ENCODE results near the gene RFX3. TPM values are rescaled to one million over a fixed set of nuclear protein-coding genes. Genes with fewer than 3 reads are reported as not detected.

RFX3 gene
- total and polyA plus RNA-seq, 2 of the 13 experiments (the other 11 are each of a cell fraction or from before 2014, with no cell fraction given) = 2.7 to 5.3 TPM

DNA sequence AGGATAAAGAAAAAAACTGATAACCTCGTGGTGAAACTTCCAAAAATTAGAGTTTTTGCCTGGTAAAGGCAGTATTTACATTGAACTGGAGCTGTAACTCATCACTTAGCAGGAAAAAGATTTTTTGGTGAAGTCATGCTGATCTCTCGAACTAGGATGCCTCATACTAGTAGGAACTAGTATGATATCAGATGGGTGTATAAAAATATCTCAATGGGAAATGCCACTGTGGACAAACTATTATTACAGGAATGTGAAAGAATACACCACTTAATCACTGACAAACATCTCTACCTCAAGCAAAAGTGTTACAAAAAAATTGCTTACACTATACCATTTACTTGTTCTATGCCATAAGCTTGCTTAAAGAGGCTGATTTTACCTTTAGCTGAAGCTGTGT is 28.4 kb downstream of the RFX3 start:
- H3K79me2 ChIP-seq (ENCODE audit: insufficient read depth, low read length) = no peaks in the 10 kb centered on the region
- intact Hi-C loops (cut with micrococcal nuclease; ENCODE audit: unreplicated experiment) = no loop called here
- DNase-seq (ENCODE audit: low spot score) (no peak), FAIRE-seq (no peak), ATAC-seq (no peak)
- no peak overlapping the region for H3K4me2 ChIP-seq (ENCODE audit: low read depth, low read length)
- BruUV-seq (replicated peaks) = no TSS peak
- no peaks in the 10 kb centered on the region for H3K9me3 ChIP-seq (ENCODE audit: low read length)
- H3K4me3 ChIP-seq (replicated peaks in 1 of 3; ENCODE audit: insufficient read depth in 1 of 3, low read depth in 2 of 3, low read length in 3 of 3) = no peak overlapping the region
- ChIA-PET POLR2A (interaction anchor here (1.6 kb wide), 1 partner anchor 29 kb away, joined by 4 read pairs; the partner anchor contains the start of gene RFX3), CTCF (ENCODE audit: low intra/inter-chr PET ratio, low total read pairs) (no interaction called here)
- no peaks in the 10 kb centered on the region for H3K4me1 ChIP-seq (ENCODE audit: insufficient read depth, low read length)
- no peaks in the 10 kb centered on the region for H3K27me3 ChIP-seq (ENCODE audit: control insufficient read depth in 1 of 2, insufficient read depth in 2 of 2, low read length in 2 of 2)
- H2AFZ ChIP-seq (ENCODE audit: low read length) = no peak overlapping the region
- in situ Hi-C loops (cut with HindIII; ENCODE audit: extremely low pct_ligation_motif_present, low pct_unique_long_range_greater_than_20kb) = no loop called here
- WGBS (ENCODE audit: low lambda C conversion rate) = 83% methylated on average over 2 of the region's 2 CpGs
- no peaks in the 10 kb centered on the region for H3K36me3 ChIP-seq (replicated peaks in 1 of 2; ENCODE audit: control insufficient read depth in 1 of 2, insufficient read depth in 2 of 2, low read length in 2 of 2)
- no peak overlapping the region for H3K9ac ChIP-seq (ENCODE audit: insufficient read depth, low read depth, low read length)
- no peak overlapping the region for H3K27ac ChIP-seq (ENCODE audit: extremely low read length, insufficient read depth, low read length)
- TF ChIP-seq ZBTB25 (CRISPR knock-in tag; IDR thresholded peaks at IDR 0.05) = no peak
- no peak for TF ChIP-seq ZNF629 (CRISPR knock-in tag; conservative IDR thresholded peaks at IDR 0.05)
- TF ChIP-seq KAT8 (CRISPR knock-in tag; IDR thresholded peaks at IDR 0.05) = no peak
- TF ChIP-seq ZNF3 (CRISPR knock-in tag; IDR thresholded peaks at IDR 0.05) = no peak
- H4K20me1 ChIP-seq (ENCODE audit: insufficient read depth, low read length) = no peaks in the 10 kb centered on the region

- in situ Hi-C loops (cut with HindIII; ENCODE audit: extremely low pct_ligation_motif_present, low pct_unique_long_range_greater_than_20kb) (no loop called here), intact Hi-C loops (cut with micrococcal nuclease; ENCODE audit: unreplicated experiment) (no loop called here)
- H3K4me1 ChIP-seq (ENCODE audit: insufficient read depth, low read length) = no peaks in the 10 kb centered on the region
- H3K79me2 ChIP-seq (ENCODE audit: insufficient read depth, low read length) = no peaks in the 10 kb centered on the region
- ChIA-PET POLR2A (no interaction called here), CTCF (ENCODE audit: low intra/inter-chr PET ratio, low total read pairs) (no interaction called here)
- FAIRE-seq = no peak
- H4K20me1 ChIP-seq (ENCODE audit: insufficient read depth, low read length) = no peaks in the 10 kb centered on the region
- H3K9ac ChIP-seq (ENCODE audit: insufficient read depth, low read depth, low read length) = no peak overlapping the region
- 94% methylated on average over 3 of the region's 3 CpGs for WGBS (ENCODE audit: low lambda C conversion rate)
- H3K27ac ChIP-seq (ENCODE audit: extremely low read length, insufficient read depth, low read length) = no peak overlapping the region
- H3K9me3 ChIP-seq (ENCODE audit: low read length) = no peaks in the 10 kb centered on the region
- no peak overlapping the region for H3K4me2 ChIP-seq (ENCODE audit: low read depth, low read length)
- no peaks in the 10 kb centered on the region for H3K36me3 ChIP-seq (replicated peaks in 1 of 2; ENCODE audit: control insufficient read depth in 1 of 2, insufficient read depth in 2 of 2, low read length in 2 of 2)
- H3K27me3 ChIP-seq (ENCODE audit: control insufficient read depth in 1 of 2, insufficient read depth in 2 of 2, low read length in 2 of 2) = no peaks in the 10 kb centered on the region
- ATAC-seq = no peak
- no peak overlapping the region for H2AFZ ChIP-seq (ENCODE audit: low read length)
- no TSS peak for BruUV-seq (replicated peaks)
- H3K4me3 ChIP-seq (replicated peaks in 1 of 3; ENCODE audit: insufficient read depth in 1 of 3, low read depth in 2 of 3, low read length in 3 of 3) = no peak overlapping the region
- DNase-seq (ENCODE audit: low spot score) = no peak
- no peak for TF ChIP-seq ZNF34 (CRISPR knock-in tag; IDR thresholded peaks at IDR 0.05; ENCODE audit: borderline replicate concordance)
- TF ChIP-seq ZNF775 (CRISPR knock-in tag; IDR thresholded peaks at IDR 0.05; ENCODE audit: borderline replicate concordance) = no peak
- no peak for TF ChIP-seq ZFP1 (CRISPR knock-in tag; IDR thresholded peaks at IDR 0.05)
- TF ChIP-seq CCDC6 (CRISPR knock-in tag; IDR thresholded peaks at IDR 0.05) = no peak
- TF ChIP-seq KLF12 (CRISPR knock-in tag; IDR thresholded peaks at IDR 0.05; ENCODE audit: borderline replicate concordance) = no peak
- no peak for TF ChIP-seq HOXA9 (CRISPR knock-in tag; IDR thresholded peaks at IDR 0.05; ENCODE audit: borderline replicate concordance)
- no peak for TF ChIP-seq NRL (CRISPR knock-in tag; IDR thresholded peaks at IDR 0.05; ENCODE audit: borderline replicate concordance)
- no peak for TF ChIP-seq ZEB1 (IDR thresholded peaks at IDR 0.05; ENCODE audit: insufficient replicate concordance, low read depth)
- no peak for TF ChIP-seq NFKB2 (CRISPR knock-in tag; IDR thresholded peaks at IDR 0.05; ENCODE audit: borderline replicate concordance)
- TF ChIP-seq PAWR (CRISPR knock-in tag; IDR thresholded peaks at IDR 0.05; ENCODE audit: borderline replicate concordance) = no peak
- TF ChIP-seq ZFP36L2 (CRISPR knock-in tag; IDR thresholded peaks at IDR 0.05) = no peak
- no peak for TF ChIP-seq ZFYVE20 (CRISPR knock-in tag; IDR thresholded peaks at IDR 0.05; ENCODE audit: borderline replicate concordance, low read depth)
- no peak for TF ChIP-seq ZNF326 (CRISPR knock-in tag; IDR thresholded peaks at IDR 0.05; ENCODE audit: borderline replicate concordance)
- no peak for TF ChIP-seq SRSF4 (IDR thresholded peaks at IDR 0.05; ENCODE audit: low read depth, low read length, poor library complexity, severe bottlenecking)
- no peak for TF ChIP-seq ZNF841 (CRISPR knock-in tag; IDR thresholded peaks at IDR 0.05; ENCODE audit: borderline replicate concordance)
- TF ChIP-seq ZBTB3 (CRISPR knock-in tag; IDR thresholded peaks at IDR 0.05; ENCODE audit: borderline replicate concordance, low read depth) = no peak
- no peak for TF ChIP-seq ZNF24 (IDR thresholded peaks at IDR 0.05)
These were observed 29.9 kb downstream of the RFX3 start for GRCh38 chr9:3495855-3496254.

Data from HepG2 (cell line).